Sigmoid colon (tissue), 7 donors: ENCODE measurements around the gene TSGA10. TPM values are rescaled to one million over a fixed set of nuclear protein-coding genes. Genes with fewer than 3 reads are reported as not detected.
"Not testable (repeated sequence)": the region's sequence is repeated elsewhere in the genome, so short reads cannot be mapped to it uniquely, and the experiment has no call there.

Source experiments
- DNase-seq: peaks from one replicate; pipeline ENCODE4 v3.0.0-alpha.2; 2019
- H3K27ac ChIP-seq, 4 donors: fragments of 200-600 bp; sonication (generic); one replicate each; pipeline ENCODE4 v1.5.1; 2016 to 2019; ENCODE audit warnings: mild to moderate bottlenecking in 1 of 4
- H3K27me3 ChIP-seq, 3 donors: fragments of 200-600 bp; sonication (generic); one replicate each; pipeline ENCODE4 v1.5.1; 2019; ENCODE audit warnings: mild to moderate bottlenecking in 1 of 3
- H3K36me3 ChIP-seq, 4 donors: fragments of 200-600 bp; sonication (generic); one replicate each; pipeline ENCODE4 v1.5.1; 2016 to 2019
- H3K4me1 ChIP-seq, 4 donors: fragments of 200-600 bp; sonication (generic); one replicate each; pipeline ENCODE4 v1.5.1; 2017 to 2019
- H3K4me3 ChIP-seq, 4 donors: fragments of 200-600 bp; sonication (generic); one replicate each; pipeline ENCODE4 v1.5.1; 2017 to 2019; ENCODE audit warnings: mild to moderate bottlenecking in 2 of 4, moderate library complexity in 1 of 4
- H3K9me3 ChIP-seq, 4 donors: fragments of 200-600 bp in 3 of 4; sonication (generic) in 3 of 4; one replicate each; pipeline versions ENCODE4 v1.5.1 to v1.6.1; 2013 to 2019
- CTCF ChIP-seq, 4 experiments: fragments of 450-650 bp in 3 of 4; fragments of 200-600 bp in 1 of 4; IDR thresholded peaks; one replicate each; pipeline ENCODE4 v1.5.1; 2016 to 2019; ENCODE audit warnings: antibody characterized with exemption in 4 of 4, mild to moderate bottlenecking in 3 of 4, moderate library complexity in 2 of 4
- EP300 ChIP-seq, 4 donors: sonication (generic); formaldehyde crosslinking; IDR thresholded peaks; one replicate each; pipeline ENCODE4 v1.6.1; 2017; ENCODE audit warnings: antibody characterized with exemption in 4 of 4
- POLR2A ChIP-seq, 2 donors: fragments of 450-650 bp; IDR thresholded peaks; one replicate each; pipeline ENCODE4 v1.6.1; 2016; ENCODE audit warnings: antibody characterized with exemption in 2 of 2, mild to moderate bottlenecking in 2 of 2, moderate library complexity in 2 of 2
- POLR2AphosphoS5 ChIP-seq, 4 donors: sonication (generic); formaldehyde crosslinking; IDR thresholded peaks; one replicate each; pipeline ENCODE4 v1.6.1; 2017; ENCODE audit warnings: antibody characterized with exemption in 4 of 4
- WGBS, 2 donors: extraction: QIAGEN DNeasy Blood & Tissue Kit; methylation state at CpG; one replicate each; pipeline ENCODE4 v1.1.7; 2013; 5-methylcytosine and 5-hydroxymethylcytosine counted together
- intact Hi-C: fragments of 100-400 bp; cut with DNase I; formaldehyde crosslinking; loops from one replicate; pipeline ENCODE4 v1.15.1; 2023
- polyA plus RNA-seq, 3 donors: library from polyadenylated mRNA; stranded (reverse); fragments of 200-250 nt; gene quantifications; one replicate each; pipeline ENCODE4 v1.2.3, GENCODE V29; 2013
- total RNA-seq, 4 donors: library from RNA; depleted of rRNA; stranded (reverse); fragments of >200 nt; gene quantifications; one replicate each; pipeline ENCODE4 v1.1.0, GENCODE V29; 2016
- donor health status: healthy with polysubstance abuse.
- donor health status: Bipolar disorder and iron deficiency.
- donor health status: healthy.

Gene TSGA10
- total and polyA plus RNA-seq, 7 donors, result 1.4 to 8.4 (median 2.5) TPM

GRCh38 chr2:99079226-99079625, 75.5 kb downstream of the TSGA10 start:
- TF ChIP-seq POLR2AphosphoS5 (IDR thresholded peaks at IDR 0.05), result no peak
- TF ChIP-seq POLR2A (IDR thresholded peaks at IDR 0.05), result no peak
- no peak for TF ChIP-seq EP300 (IDR thresholded peaks at IDR 0.05)
- no peak for TF ChIP-seq CTCF (IDR thresholded peaks at IDR 0.05)
- no peaks in the 10 kb centered on the region for H3K4me1 ChIP-seq
- intact Hi-C loops, result no loop called here
- no peaks in the 10 kb centered on the region for H3K36me3 ChIP-seq
- WGBS, 2 donors, result 56 to 67% methylated on average over 2 of the region's 2 CpGs
- no peak for DNase-seq
- H3K27ac ChIP-seq, result no peak overlapping the region
- H3K9me3 ChIP-seq, result no peaks in the 10 kb centered on the region
- H3K27me3 ChIP-seq, result peaks cover 0 to 12% (median 0%) of the 10 kb centered on the region in 3 donors
- H3K4me3 ChIP-seq, result no peak overlapping the region

- no peaks in the 10 kb centered on the region for H3K36me3 ChIP-seq
- H3K27ac ChIP-seq, result no peak overlapping the region
- TF ChIP-seq CTCF (IDR thresholded peaks at IDR 0.05) (no peak), POLR2A (IDR thresholded peaks at IDR 0.05) (no peak), EP300 (IDR thresholded peaks at IDR 0.05) (no peak)
- H3K4me3 ChIP-seq, result no peak overlapping the region
- 86% methylated on average over 1 of the region's 1 CpG for WGBS, 2 donors
- no peaks in the 10 kb centered on the region for H3K9me3 ChIP-seq
- DNase-seq, result no peak
- H3K4me1 ChIP-seq, result no peaks in the 10 kb centered on the region
- intact Hi-C loops, result no loop called here
- no peaks in the 10 kb centered on the region for H3K27me3 ChIP-seq
These were observed 82.2 kb downstream of the TSGA10 start for GRCh38 chr2:99072551-99072950.

GRCh38 chr2:99067871-99068625, 86.7 kb downstream of the TSGA10 start:
- H3K27me3 ChIP-seq, result no peaks in the 10 kb centered on the region
- no peak overlapping the region for H3K4me3 ChIP-seq
- H3K27ac ChIP-seq, result no peak overlapping the region
- WGBS, 2 donors, result 59 to 63% methylated on average over 3 of the region's 3 CpGs
- no peak for DNase-seq
- no peaks in the 10 kb centered on the region for H3K36me3 ChIP-seq
- H3K4me1 ChIP-seq, result no peaks in the 10 kb centered on the region
- no peaks in the 10 kb centered on the region for H3K9me3 ChIP-seq
- no peak for TF ChIP-seq POLR2AphosphoS5 (IDR thresholded peaks at IDR 0.05)
- TF ChIP-seq POLR2A (IDR thresholded peaks at IDR 0.05), result no peak
- TF ChIP-seq CTCF (IDR thresholded peaks at IDR 0.05), result no peak
- no peak for TF ChIP-seq EP300 (IDR thresholded peaks at IDR 0.05)
- intact Hi-C loops, result loop anchor here (10.0 kb wide), 1 partner anchor 423 kb away; no protein-coding TSS in a partner anchor

- WGBS, 2 donors, result 11 to 38% methylated on average over 3 of the region's 3 CpGs
- intact Hi-C loops, result loop anchor here (10.0 kb wide), 1 partner anchor 422 kb away; no protein-coding TSS in a partner anchor
- Histone ChIP-seq H3K4me1 (no peaks in the 10 kb centered on the region), H3K36me3 (no peaks in the 10 kb centered on the region), H3K27ac (peak overlapping the region in 2 of 4 donors; percentile 21 to 29), H3K4me3 (no peak overlapping the region), H3K9me3 (no peaks in the 10 kb centered on the region), H3K27me3 (no peaks in the 10 kb centered on the region)
- peak in 2 of 4 experiments; percentile 2 to 13 for TF ChIP-seq CTCF (IDR thresholded peaks at IDR 0.05)
- TF ChIP-seq POLR2AphosphoS5 (IDR thresholded peaks at IDR 0.05), result no peak
- DNase-seq, result no peak
These were observed 88.4 kb downstream of the TSGA10 start for GRCh38 chr2:99066075-99066958.

- DNase-seq, H3K9me3 ChIP-seq, H3K27me3 ChIP-seq, H3K27ac ChIP-seq, H3K4me1 ChIP-seq, H3K4me3 ChIP-seq, intact Hi-C loops, H3K36me3 ChIP-seq: not testable (repeated sequence)
- WGBS, 2 donors, result 95% methylated on average over 6 of the region's 6 CpGs
These were observed 105.6 kb downstream of the TSGA10 start for GRCh38 chr2:99049187-99049586.

- H3K4me3 ChIP-seq, H3K27me3 ChIP-seq, intact Hi-C loops, H3K36me3 ChIP-seq, DNase-seq, H3K9me3 ChIP-seq, H3K4me1 ChIP-seq, H3K27ac ChIP-seq: not testable (repeated sequence)
- WGBS, 2 donors, result 88 to 92% methylated on average over 2 of the region's 2 CpGs
These were observed 113.9 kb downstream of the TSGA10 start for GRCh38 chr2:99040736-99041300.
